NCI-H2107 treated with DMSO at 0.1 percent for 48 hours (cell line): ENCODE data around the gene OR10H3.
"Not testable (repeated sequence)": the region's sequence is repeated elsewhere in the genome, so short reads cannot be mapped to it uniquely, and the experiment has no call there.

Experiments
- DNase-seq: peaks from one replicate; lab custom pipeline; 2025; ENCODE audit not compliant: unreplicated experiment; lab: John Stamatoyannopoulos, UW

The OR10H3 gene

GRCh38 chr19:15776991-15777970 is 39.5 kb downstream of the OR10H3 start:
- no peak for DNase-seq

DNA sequence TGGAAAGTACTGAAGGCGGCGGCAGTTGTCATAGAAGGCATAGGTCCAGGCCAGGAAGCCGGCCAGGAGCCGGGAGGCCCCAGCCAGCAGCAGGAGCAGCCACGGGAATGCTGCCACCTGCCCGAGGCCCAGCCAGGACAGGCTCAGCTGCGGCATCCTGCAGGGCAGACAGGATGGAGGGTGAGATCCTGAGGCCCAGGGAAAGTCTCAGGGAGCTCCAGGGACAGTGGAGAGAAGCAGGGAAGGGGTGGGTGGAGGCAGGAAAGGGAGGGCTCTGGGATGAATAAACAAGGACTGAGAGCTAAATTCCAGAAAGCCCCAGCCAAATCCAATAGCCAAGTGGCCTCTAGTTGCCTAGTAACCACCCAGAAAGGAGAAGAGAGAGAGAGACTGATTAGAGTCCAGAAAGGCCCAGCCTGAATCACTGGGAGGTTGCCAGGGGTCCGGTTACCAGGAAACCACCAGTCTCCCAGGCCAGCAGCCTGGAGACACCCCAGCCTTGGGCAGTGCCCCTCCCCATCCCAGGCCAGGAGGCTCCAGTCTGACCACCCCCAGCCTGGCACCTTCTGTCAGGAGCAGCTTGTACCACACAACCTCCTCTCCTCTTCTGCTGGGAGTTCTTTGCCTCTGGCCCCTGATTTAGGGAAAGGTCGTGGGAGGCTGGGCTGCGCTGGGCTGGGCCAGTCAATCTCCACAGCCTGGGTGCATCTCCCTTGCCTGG is 42.1 kb downstream of the OR10H3 start:
- DNase-seq: peak; percentile 1

- no peak for DNase-seq
Observed at GRCh38 chr19:15780610-15781418, 43.0 kb downstream of the OR10H3 start.

DNA sequence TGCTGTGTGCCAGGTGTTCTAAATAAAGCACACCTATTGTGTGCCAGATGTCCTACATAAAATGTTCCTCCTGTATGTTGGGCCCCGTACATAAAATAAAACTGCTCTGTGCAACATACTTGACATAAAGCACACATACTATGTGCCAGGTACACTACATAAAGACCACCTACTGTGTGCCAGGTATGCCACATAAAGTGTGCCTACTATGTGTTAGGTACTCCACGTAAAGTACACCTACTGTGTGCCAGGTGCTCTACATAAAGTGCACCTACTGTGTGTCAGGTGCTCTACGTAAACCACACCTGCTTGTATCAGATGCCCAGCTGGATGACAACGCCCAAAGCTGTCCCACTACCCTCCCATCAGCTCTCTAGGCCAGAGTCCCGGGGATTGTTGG is 43.9 kb downstream of the OR10H3 start:
- no peak for DNase-seq

DNA sequence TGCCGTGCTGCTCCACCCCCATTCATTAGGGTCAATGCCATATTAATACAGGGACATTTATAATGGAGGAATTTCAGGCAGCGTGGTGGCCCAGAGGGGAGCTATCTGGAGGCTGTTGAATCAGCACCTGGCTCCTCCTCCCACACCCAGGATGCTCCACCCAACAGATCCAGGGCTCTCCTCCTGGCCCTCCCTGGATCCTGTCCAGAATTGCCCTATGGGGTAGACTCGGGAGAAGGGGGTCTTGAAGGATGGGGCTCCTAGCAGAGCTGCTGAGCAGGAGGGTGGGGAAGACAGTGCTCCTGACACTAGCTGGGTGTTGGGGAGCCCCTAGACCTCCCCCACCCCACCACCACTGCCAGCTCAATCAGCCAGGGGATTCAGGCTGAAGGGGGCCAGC is 44.4 kb downstream of the OR10H3 start:
- no peak for DNase-seq

DNA sequence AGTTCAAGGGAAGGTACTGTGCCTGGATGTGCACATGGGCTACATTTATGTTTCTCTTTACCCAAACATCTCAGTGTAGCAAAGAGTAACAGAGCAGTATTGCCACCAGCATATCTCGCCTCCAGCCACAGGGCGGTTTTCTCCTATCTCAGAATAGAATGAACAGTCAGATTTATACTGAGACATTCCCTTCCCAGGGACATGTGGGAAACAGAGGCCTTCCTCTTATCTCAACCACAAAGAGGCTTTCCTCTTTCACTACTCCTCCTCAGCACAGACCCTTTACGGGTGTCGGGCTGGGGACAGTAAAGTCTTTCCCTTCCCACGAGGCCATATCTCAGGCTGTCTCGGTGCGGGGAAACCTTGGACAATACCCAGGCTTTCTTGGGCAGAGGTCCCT is 45.1 kb downstream of the OR10H3 start:
- not testable (repeated sequence) for DNase-seq

GRCh38 chr19:15787611-15788155 is 49.9 kb downstream of the OR10H3 start, which contains the start of gene OR10H5:
Gene OR10H5 (plus strand): TSS chr19:15787661. CDS start chr19:15794049, 6,388 bp downstream.
- no peak for DNase-seq

- no peak for DNase-seq
Observed at GRCh38 chr19:15788594-15789270, 50.9 kb downstream of the OR10H3 start.

DNA sequence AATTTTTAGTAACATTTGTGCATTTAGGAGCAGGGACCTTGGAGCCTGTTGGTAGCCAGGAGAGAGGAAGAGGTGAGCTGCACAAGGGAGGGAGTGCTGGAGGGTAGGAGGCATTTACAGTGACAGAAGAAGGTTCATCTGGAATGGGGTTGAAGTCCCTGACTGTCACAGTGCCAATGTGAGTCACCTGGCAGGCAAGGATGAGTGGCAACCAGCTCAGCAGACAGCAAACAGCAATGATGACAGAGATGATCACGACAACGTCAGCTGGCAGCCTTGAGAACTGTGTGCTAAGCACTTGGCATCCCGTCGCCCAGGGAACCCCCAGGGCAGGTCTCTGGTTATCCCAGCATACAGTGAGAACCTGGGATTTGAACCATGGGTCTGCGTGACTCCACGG is 52.3 kb downstream of the OR10H3 start:
- no peak for DNase-seq
